Measurements from ENCODE around the gene PRDM16.
A peak's percentile ranks its signal among the peaks of the same experiment; 100 is the strongest.

DNA sequence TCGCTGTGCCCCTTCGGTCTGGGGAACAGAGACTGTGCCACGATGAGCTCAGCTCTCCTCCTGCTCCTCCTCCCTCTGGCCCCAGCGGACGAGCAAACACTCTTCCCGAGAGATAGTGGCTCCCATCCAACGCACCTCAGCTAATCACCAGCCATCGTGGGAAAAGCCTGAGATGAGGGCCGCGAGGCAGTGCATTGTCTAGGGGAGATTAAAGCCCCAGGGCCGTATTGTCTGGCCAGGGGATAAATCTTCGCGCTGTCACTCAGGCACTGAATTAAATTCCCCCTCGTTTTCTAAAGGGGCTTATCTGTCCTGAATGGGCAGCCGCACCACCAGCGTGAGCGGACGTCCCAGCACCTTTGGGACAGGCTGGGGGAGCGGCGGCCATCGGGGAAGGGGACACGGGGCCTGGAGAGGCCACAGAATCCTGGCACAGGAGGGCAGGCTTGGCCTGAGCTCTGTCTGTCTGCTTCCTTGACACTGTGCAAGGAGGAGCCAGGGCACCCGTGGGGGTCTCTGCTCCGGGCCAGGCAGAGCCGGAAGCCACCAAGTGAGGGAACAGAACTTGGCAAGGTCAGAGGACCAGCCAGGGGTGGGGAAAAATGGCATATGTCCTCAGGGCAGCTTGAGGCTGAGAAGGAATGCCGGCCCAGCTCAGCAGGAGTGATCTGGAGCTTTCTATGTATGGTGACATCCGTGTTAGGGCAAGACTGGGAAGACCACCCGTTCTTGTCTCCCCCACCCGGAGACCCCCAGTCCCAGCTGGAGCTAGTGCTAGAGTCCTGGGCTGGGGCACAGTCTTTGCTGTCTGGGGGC lies 32.3 kb downstream of the PRDM16 start:
- TF ChIP-seq, protein P1, sequence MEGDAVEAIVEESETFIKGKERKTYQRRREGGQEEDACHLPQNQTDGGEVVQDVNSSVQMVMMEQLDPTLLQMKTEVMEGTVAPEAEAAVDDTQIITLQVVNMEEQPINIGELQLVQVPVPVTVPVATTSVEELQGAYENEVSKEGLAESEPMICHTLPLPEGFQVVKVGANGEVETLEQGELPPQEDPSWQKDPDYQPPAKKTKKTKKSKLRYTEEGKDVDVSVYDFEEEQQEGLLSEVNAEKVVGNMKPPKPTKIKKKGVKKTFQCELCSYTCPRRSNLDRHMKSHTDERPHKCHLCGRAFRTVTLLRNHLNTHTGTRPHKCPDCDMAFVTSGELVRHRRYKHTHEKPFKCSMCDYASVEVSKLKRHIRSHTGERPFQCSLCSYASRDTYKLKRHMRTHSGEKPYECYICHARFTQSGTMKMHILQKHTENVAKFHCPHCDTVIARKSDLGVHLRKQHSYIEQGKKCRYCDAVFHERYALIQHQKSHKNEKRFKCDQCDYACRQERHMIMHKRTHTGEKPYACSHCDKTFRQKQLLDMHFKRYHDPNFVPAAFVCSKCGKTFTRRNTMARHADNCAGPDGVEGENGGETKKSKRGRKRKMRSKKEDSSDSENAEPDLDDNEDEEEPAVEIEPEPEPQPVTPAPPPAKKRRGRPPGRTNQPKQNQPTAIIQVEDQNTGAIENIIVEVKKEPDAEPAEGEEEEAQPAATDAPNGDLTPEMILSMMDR (conservative IDR thresholded peaks at IDR 0.05; ENCODE audit: low read depth, low read length): no peak
- TF ChIP-seq EZH2 (IDR thresholded peaks at IDR 0.05; ENCODE audit: low read length, unreplicated experiment) (peak; percentile 11), EZH2phosphoT487 (IDR thresholded peaks at IDR 0.05; ENCODE audit: borderline replicate concordance, low read length) (0 out of 2 replicates have a peak, but pooled peaks have one; percentile 25)
